HG03064 (cell line): ENCODE results near the gene MAX.

Experiments used
- ATAC-seq: cut with Tn5 transposase; IDR thresholded peaks from one replicate; pipeline ENCODE4 v1.9.1; 2021; ENCODE audit warnings: low read depth; ENCODE audit not compliant: unreplicated experiment

MAX gene

GRCh38 chr14:65074449-65075150, 27.7 kb downstream of the MAX start:
- no peak for ATAC-seq

DNA sequence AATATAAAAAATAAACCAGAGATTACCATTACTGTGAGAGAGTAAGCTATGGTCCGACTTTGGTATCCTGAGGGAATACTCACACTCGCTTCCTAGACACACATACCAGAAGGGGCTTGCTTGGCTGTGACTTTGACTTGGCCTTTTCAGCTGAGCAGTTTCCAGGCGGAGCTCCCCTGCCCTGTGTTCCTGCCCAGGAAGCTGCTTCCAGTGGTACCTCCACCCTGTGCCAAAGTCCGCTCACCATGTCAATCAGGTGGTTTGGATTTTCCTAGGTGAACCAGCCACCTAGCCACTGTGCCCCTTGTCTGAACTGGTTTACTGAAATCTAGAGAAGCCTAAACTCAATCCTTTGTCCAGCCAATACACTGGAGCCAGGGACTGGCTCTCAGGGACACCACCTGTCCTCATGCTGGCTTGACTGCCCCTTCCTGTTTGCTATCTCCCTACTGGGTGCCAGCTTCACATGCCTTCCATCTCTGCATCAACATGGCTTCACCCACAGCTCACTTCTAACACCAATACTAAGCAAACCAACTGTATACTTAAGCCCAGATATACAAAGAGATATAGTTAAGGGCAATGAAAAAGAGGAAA, 28.6 kb downstream of the MAX start:
- ATAC-seq = no peak

DNA sequence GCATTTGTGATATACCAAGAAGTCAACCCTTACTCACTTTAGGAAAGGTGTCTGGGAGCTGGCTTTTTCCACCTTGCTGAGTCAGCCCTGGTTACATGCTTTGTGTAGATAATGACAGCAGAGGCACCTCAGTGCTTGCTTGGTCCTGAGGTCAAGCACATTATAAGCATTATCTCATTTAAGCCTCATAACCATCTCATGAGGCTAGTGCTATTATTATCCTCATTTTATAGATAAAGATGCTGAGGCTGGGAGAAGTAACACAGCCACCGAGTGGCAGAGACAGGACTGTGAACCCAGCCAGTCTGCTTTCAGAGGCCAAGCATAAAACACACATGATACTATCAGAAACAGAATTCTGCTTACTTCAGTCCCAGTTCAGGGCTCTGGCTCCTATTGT, 29.4 kb downstream of the MAX start:
- ATAC-seq = no peak

DNA sequence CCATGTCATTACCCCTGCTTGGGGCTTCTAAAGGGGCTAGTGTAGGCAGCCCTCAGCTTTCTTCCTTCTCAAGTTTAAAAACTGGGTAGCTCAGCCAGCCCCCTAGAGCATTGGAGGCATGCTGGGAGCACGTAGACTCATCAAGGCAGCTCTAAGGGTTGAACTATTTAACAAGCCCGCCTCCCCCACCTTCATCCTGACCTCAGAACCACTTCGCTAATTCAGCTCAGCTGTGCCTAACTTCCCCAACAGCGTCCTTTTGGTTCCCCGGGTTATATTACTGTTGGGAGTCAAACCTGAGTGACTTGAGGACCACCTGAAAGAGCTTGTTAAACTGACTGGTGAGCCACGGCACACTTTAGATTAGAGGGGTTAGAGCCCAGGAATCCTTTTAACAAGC, 30.1 kb downstream of the MAX start:
- no peak for ATAC-seq

- ATAC-seq = no peak
Measured at GRCh38 chr14:65071544-65071943, 30.8 kb downstream of the MAX start.

DNA sequence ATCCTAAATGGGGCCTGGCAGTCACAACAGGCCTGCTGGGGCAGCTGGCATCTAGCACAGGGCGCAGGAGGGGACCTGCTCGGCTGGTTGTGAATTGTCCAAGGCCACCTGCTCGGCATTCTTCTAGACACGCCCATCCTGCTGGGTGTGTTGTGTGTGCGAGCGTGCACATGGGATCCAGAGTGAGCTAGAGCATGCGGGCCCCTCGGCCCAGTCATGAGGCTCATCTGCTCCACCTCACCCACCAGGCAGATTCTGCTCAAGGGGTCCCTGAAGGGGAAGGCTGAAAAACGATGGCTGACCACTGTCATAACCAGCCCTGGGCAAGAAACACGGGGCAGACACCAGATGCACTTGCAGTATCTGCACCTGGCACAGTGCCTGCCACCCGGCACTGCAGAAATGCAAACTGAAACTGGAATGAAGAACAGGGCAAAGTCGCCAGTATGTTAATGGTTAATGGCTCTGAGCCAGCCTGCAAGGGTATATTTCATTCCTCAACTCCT, 31.8 kb downstream of the MAX start:
- no peak for ATAC-seq

DNA sequence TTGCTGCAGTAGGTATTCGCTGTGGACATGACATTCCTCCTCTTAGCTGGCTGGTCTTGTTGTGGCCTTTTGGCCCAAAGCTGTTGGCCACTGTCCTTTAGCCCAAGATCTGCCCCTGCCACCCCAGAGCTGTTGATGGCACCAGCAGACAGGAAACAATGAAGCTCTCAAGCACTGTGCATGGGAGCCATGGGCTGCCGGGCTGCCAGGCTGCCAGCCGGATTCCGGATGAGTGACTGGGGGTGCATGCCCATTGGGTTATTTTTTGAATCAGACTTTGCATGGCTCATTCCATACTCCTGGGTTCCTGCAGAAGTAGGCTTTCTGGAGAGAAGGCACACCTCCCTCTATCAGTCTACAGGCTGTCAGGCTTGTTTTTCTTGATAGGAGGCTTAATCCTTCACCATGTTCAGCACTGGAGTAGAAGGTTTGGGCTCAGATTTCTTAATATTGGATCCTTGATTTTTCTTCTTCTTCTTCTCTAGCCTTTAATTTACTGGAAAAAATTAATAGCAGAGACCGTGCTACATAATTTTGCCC, 32.4 kb downstream of the MAX start:
- ATAC-seq = no peak

GRCh38 chr14:65065719-65066118, 36.6 kb downstream of the MAX start:
- ATAC-seq = no peak

DNA sequence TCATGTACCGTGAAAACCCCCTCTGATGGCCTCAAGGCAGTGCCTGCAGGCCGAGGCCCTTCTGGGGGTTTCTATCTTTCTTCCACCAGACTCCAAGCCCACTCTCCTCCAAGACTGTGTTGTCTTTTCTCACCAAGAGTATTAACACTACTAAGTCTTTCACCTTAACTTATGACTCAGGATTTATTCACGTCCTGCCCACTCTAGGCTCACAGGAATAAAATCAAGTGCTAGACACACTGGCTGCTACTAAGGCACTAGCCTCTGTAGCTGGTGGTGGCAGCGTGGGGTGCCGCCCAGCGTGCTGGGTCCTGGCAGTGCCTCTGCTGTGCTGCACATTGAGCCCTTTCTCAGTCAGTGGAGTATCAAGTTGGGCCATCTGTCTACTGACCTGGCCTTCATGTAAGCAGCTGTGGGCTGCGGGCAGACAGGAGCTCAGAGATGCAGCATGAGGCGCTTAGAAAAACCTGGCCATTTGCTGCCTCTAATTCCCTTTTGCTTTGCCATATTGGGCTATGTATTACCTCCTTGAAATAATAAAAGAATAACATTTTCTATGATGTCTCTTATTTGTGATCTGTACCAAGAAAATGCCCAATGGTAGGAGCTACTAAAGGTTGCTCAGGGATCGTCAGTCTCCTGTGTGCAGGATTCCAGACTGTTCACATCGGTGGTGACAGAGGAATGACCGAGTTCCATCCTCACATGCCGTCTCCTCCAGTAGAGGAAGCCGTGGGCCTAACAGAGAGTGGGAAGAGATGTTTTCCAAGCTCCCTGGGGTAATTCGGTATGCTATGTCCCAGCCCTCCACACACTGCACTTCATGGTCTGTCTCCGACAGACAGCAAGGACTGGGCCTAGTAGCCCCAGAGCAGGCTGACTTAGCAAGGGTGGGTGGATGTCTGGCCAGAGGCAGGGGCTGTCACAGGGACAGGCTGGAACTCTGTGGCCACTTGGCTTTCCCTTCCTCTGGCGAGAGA, 39.9 kb downstream of the MAX start:
- ATAC-seq = no peak

DNA sequence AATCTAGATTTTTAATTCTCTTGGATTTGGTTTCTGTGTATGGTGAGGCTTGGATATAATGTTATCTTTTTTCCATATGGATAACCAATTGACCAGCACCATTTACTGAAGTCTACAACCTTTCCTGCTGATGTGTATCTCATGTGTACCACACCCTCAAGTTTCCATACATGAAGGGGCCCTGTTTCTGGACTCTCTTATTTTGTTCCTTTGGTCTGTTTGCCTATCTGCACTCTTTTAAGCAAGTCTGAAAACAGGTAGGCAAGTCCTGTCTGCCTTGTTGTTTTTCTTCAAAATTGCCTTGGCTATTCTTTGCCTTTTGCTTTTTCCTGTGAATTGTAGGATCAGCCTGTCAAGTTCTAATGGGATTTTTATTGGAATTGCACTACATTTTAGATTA, 44.6 kb downstream of the MAX start:
- no peak for ATAC-seq

GRCh38 chr14:65054471-65055085, 47.7 kb downstream of the MAX start:
- ATAC-seq = no peak

DNA sequence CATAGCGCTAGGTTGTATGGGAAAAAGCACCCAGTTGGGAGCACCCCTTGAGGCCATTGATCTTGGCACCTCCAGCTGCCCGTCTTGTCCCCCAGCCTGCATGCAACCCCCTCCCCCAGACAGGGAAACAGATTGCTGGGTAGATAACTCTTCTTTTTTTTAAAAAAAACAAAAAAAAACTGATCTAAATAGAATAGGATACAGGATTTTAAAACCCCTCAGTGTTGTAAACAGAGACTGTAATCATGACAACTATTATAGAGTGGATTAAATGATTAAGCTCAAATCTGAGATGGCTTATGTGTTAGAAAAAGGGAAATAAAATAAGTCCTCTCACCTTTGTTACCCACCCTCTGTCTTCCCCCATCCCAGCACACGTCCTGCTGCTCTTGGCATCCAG, 48.9 kb downstream of the MAX start:
- no peak for ATAC-seq

- no peak for ATAC-seq
Measured at GRCh38 chr14:65052832-65053231, 49.5 kb downstream of the MAX start.

GRCh38 chr14:65045709-65046108, 56.6 kb downstream of the MAX start:
- no peak for ATAC-seq

GRCh38 chr14:65045006-65045405, 57.3 kb downstream of the MAX start:
- ATAC-seq = no peak

GRCh38 chr14:65044596-65044959, 57.7 kb downstream of the MAX start:
- no peak for ATAC-seq

- ATAC-seq = no peak
Measured at GRCh38 chr14:65043893-65044595, 58.3 kb downstream of the MAX start.

DNA sequence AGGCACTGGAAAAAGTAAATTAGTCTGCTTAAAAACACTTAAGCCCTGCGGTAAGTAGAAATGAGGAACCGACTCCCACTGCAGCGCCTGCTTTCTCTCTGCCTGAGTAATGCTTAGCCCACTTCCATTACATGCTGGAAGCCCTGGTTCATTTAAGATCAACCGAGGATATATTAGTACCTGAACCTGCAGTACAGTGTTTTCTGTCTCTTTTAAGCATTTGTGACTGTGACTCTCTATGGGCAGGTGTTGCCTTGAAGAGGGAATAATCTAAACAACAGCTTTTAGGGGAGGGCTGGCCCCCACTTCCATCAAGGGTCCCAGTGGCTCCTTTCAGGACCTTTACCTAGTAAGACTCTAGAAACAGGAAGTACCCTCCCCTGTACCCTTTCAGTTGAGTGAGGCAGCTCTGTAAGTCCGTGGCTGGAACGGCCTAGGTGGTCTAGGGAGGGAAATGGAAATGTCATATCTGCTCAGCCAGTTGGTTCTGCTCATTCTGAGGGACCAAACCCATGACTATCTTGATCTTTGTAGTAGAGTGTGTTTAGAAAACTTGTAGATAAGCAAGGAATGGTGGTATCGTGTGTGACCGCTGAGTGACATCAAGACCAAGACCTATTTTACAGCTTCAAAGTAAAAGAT, 59.5 kb downstream of the MAX start:
- no peak for ATAC-seq

GRCh38 chr14:65042296-65042695, 60.0 kb downstream of the MAX start:
- ATAC-seq = no peak
